Subcutaneous adipose tissue (tissue), 4 donors: ENCODE measurements around the gene TRIP10. TPM values are rescaled to one million over a fixed set of nuclear protein-coding genes. Genes with fewer than 3 reads are reported as not detected.

ENCODE experiments used
- CTCF ChIP-seq: fragments of 450-650 bp; IDR thresholded peaks from one replicate; pipeline ENCODE4 v1.5.1; 2016; ENCODE audit warnings: low read depth, mild to moderate bottlenecking, control low read depth, antibody characterized with exemption, moderate library complexity
- total RNA-seq, 4 donors: library from RNA; depleted of rRNA; stranded (reverse); fragments of >200 nt; gene quantifications; one replicate each; pipeline ENCODE4 v1.1.0, GENCODE V29; 2016

Gene TRIP10
- total RNA-seq, 4 donors from 2014 or later, result 51.7 to 161 (median 82.4) TPM

GRCh38 chr19:6696239-6696820, 43.1 kb upstream of the TRIP10 start:
- TF ChIP-seq CTCF, result no peak

- no peak for TF ChIP-seq CTCF
These were observed 42.2 kb upstream of the TRIP10 start for GRCh38 chr19:6697291-6697690.

- no peak for TF ChIP-seq CTCF
These were observed 39.5 kb upstream of the TRIP10 start for GRCh38 chr19:6699935-6700334.

- TF ChIP-seq CTCF, result no peak
These were observed 38.7 kb upstream of the TRIP10 start for GRCh38 chr19:6700586-6701316.

- no peak for TF ChIP-seq CTCF
These were observed 33.4 kb upstream of the TRIP10 start for GRCh38 chr19:6705931-6706632.

GRCh38 chr19:6706633-6706958, 32.9 kb upstream of the TRIP10 start:
- TF ChIP-seq CTCF, result no peak

GRCh38 chr19:6707011-6707657, 32.3 kb upstream of the TRIP10 start:
- no peak for TF ChIP-seq CTCF
